GM23248 (cell line): ENCODE data around the gene NOTCH2NLA.
"Not testable (repeated sequence)": the region's sequence is repeated elsewhere in the genome, so short reads cannot be mapped to it uniquely, and the experiment has no call there.

ENCODE experiments used
- EZH2 ChIP-seq: fragments of 200-600 bp; sonication (generic); IDR thresholded peaks from 2 replicates; pipeline ENCODE4 v1.6.1; 2018; ENCODE audit warnings: antibody characterized with exemption, mild to moderate bottlenecking; ENCODE audit not compliant: insufficient read depth, poor library complexity, severe bottlenecking
- EZH2phosphoT487 ChIP-seq: fragments of 200-600 bp; sonication (generic); IDR thresholded peaks from 2 replicates; pipeline ENCODE4 v1.6.1; 2018; ENCODE audit warnings: antibody characterized with exemption, moderate library complexity, mild to moderate bottlenecking, low read depth; ENCODE audit not compliant: insufficient read depth

DNA sequence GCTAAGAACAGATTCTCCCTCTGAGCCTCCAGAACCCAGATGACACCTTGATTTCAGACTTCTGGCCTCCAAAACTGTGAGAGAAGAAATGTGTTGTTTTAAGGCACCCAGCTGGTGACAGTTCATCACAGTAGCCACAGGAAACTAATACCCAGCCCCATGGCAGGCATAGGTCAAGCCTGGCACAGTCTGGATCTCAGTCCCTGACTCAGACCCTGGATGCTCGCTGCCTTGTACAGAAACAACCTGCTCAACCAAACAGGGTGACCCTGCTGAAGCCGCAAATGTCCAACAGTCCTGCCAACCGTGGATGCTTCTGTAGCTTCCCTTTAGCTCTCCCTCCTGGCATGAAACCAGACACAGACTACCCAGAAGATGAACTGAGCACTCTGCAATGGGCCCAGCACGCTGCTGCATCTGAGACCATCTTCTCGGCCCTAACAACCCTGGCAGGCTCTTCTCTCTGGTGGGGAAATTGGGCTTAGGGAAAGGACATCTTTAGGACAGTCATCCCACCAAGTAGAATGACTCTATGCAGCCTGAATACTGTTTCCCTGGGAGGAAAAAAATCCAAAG is 7.3 kb upstream of the NOTCH2NLA start:
- not testable (repeated sequence) for TF ChIP-seq EZH2, EZH2phosphoT487
